CD4-positive, alpha-beta T cell (primary cell): Measurements from ENCODE around the gene TRABD2B. TPM values are rescaled to one million over a fixed set of nuclear protein-coding genes. Genes with fewer than 3 reads are reported as not detected.

Source experiments
- ATAC-seq: fragments of 200-7000 bp; cut with Tn5 transposase; one replicate; pipeline ENCODE4 v1.10.0; 2022; ENCODE audit warnings: mild to moderate bottlenecking; ENCODE audit not compliant: poor library complexity
- CTCF ChIA-PET: fragments of 350-600 bp; sonication (Branson Sonifier 250); formaldehyde crosslinking; loops from one replicate; lab custom pipeline; 2021; ENCODE audit warnings: antibody characterized with exemption, inconsistent platforms; lab: Charles Lee
- POLR2A ChIA-PET: fragments of 350-600 bp; sonication (Branson Sonifier 250); formaldehyde crosslinking; loops from one replicate; lab custom pipeline; 2021; ENCODE audit warnings: antibody characterized with exemption, inconsistent platforms; lab: Charles Lee
- DNase-seq, 14 experiments: peaks; one replicate each; pipeline ENCODE4 v3.0.0-alpha.2; 2013 to 2020; ENCODE audit warnings: mixed read lengths in 2 of 14
- H3K27ac ChIP-seq, 2 donors: one replicate each; pipeline versions ENCODE4 v1.5.1 to v1.7.0; 2013; ENCODE audit warnings: low read length in 2 of 2, low read depth in 1 of 2, mild to moderate bottlenecking in 1 of 2
- H3K27me3 ChIP-seq, 2 experiments: 1 replicate in 1 of 2; 2 replicates in 1 of 2; pipeline versions ENCODE4 v1.6.1 to v1.7.0; 2013; ENCODE audit warnings: low read length in 2 of 2, control low read depth in 1 of 2, mild to moderate bottlenecking in 1 of 2, moderate library complexity in 1 of 2; ENCODE audit not compliant: insufficient read depth in 2 of 2, control insufficient read depth in 1 of 2
- H3K36me3 ChIP-seq: one replicate; pipeline ENCODE4 v1.6.1; 2013; ENCODE audit warnings: low read length, control low read depth; ENCODE audit not compliant: insufficient read depth
- H3K4me1 ChIP-seq: one replicate; pipeline ENCODE4 v1.6.1; 2013; ENCODE audit warnings: low read length, control low read depth; ENCODE audit not compliant: insufficient read depth
- H3K4me3 ChIP-seq: one replicate; pipeline ENCODE4 v1.5.1; 2013; ENCODE audit warnings: mild to moderate bottlenecking, low read length, moderate library complexity
- H3K9me3 ChIP-seq, 2 experiments: 1 replicate in 1 of 2; 2 replicates in 1 of 2; pipeline versions ENCODE4 v1.6.1 to v1.7.0; 2013; ENCODE audit warnings: low read length in 2 of 2, mild to moderate bottlenecking in 2 of 2, control low read depth in 1 of 2, moderate library complexity in 1 of 2; ENCODE audit not compliant: control insufficient read depth in 1 of 2, insufficient read depth in 1 of 2
- H3K27ac Mint-ChIP-seq: one replicate; pipeline ENCODE4 v1.8.0; 2020; ENCODE audit warnings: mixed read lengths
- H3K27me3 Mint-ChIP-seq: one replicate; pipeline ENCODE4 v1.8.0; 2021; ENCODE audit warnings: mixed read lengths
- H3K36me3 Mint-ChIP-seq: one replicate; pipeline ENCODE4 v1.8.0; 2021; ENCODE audit warnings: low read depth, mixed read lengths
- H3K4me1 Mint-ChIP-seq: one replicate; pipeline ENCODE4 v1.8.0; 2021; ENCODE audit warnings: low read depth, mixed read lengths
- H3K4me3 Mint-ChIP-seq: one replicate; pipeline ENCODE4 v1.8.0; 2020; ENCODE audit warnings: mild to moderate bottlenecking, mixed read lengths
- H3K9me3 Mint-ChIP-seq: one replicate; pipeline ENCODE4 v1.8.0; 2020; ENCODE audit warnings: mixed read lengths
- CTCF ChIP-seq: fragments of 200-600 bp; IDR thresholded peaks from one replicate; pipeline ENCODE4 v1.8.0; 2022; ENCODE audit warnings: antibody characterized with exemption, mild to moderate bottlenecking
- intact Hi-C, 2 experiments: fragments of 100-400 bp; cut with DNase I in 1 of 2; cut with micrococcal nuclease in 1 of 2; formaldehyde crosslinking; loops; one replicate each; pipeline versions ENCODE4 v1.15.1 to v1.9.0; 2023 to 2025; cut with DNase I, micrococcal nuclease
- total RNA-seq, 174 experiments: library from RNA in 2 of 174; stranded (reverse) in 2 of 174; gene quantifications; one replicate each; pipeline ENCODE4 v1.2.3 and lab custom pipeline; 2021 to 2026

Gene TRABD2B
- total RNA-seq, 2 experiments from 2014 or later: not detected

DNA sequence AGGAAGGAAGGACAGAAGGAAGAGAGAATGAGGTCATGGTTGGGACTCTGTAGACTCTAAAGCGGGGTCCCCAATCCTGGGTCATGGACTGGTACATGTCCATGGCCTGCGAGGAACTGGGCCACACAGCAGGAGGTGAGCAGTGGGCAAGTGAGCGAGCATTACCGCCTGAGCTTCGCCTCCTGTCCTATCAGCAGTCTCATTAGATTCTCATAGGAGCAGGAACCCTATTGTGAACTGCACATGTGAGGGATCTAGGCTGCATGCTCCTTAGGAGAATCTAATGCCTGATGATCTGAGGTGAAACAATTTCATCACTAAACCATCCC, 128.9 kb downstream of the TRABD2B start:
- H3K4me1 ChIP-seq: no peaks in the 10 kb centered on the region
- no peak overlapping the region for H3K4me3 ChIP-seq
- ChIA-PET CTCF (no interaction called here), POLR2A (no interaction called here)
- H3K9me3 ChIP-seq: no peaks in the 10 kb centered on the region
- no peaks in the 10 kb centered on the region for H3K36me3 Mint-ChIP-seq
- no peak overlapping the region for H3K4me3 Mint-ChIP-seq
- no peak for DNase-seq
- TF ChIP-seq CTCF: no peak
- H3K27me3 ChIP-seq: no peaks in the 10 kb centered on the region
- no peaks in the 10 kb centered on the region for H3K9me3 Mint-ChIP-seq
- H3K27ac ChIP-seq: no peak overlapping the region
- no peaks in the 10 kb centered on the region for H3K4me1 Mint-ChIP-seq
- no peak for ATAC-seq
- no peak overlapping the region for H3K27ac Mint-ChIP-seq
- intact Hi-C loops: no loop called here
- H3K27me3 Mint-ChIP-seq: peaks cover 14% of the 10 kb centered on the region
- H3K36me3 ChIP-seq: no peaks in the 10 kb centered on the region

DNA sequence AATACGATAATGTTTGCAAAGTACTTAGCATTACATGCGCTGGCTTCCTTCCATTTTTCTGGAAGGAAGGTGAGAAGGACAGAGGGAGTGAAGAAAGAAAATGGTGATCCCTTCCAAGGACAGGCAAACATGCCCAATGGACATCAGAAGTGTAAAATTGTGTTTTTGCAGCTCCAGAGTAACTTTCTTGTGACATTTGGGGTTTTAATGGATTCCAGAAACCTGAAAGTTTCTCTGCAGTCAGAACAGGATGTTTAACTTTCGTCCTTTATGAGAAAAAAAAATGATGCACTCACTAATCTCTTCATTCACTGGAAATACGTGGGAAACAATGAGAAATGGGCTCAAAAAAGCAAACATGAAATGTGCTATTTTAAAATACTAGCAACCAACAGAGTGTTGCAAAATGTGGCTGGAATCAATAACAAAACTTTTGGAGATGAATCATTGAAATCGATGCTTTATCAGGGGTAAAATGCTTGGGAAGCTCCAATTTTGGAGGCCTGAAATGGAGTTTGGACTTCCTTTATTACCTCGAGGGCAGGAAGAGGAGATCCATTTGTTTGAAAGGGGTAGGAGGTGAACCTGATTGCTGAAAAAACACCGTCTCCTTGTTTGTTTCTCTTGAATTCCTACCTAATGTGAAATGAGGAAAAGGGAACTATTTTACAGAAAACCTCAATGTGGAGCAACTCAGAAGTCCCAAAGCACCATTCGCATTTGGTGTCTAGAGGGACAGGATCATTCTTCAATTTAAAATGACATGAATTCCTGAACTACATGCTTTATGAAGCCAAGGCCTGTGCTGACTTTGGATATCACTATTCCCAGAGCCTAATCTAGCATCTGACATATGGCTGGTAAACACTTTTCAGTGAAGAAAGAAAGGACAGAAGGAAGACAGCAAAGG, 129.5 kb downstream of the TRABD2B start:
- Mint-ChIP-seq H3K9me3 (no peaks in the 10 kb centered on the region), H3K27ac (no peak overlapping the region), H3K4me3 (no peak overlapping the region), H3K36me3 (no peaks in the 10 kb centered on the region), H3K4me1 (no peaks in the 10 kb centered on the region), H3K27me3 (peaks cover 15% of the 10 kb centered on the region)
- ATAC-seq (no peak), DNase-seq (no peak)
- Histone ChIP-seq H3K9me3 (no peaks in the 10 kb centered on the region), H3K4me1 (no peaks in the 10 kb centered on the region), H3K27ac (no peak overlapping the region), H3K4me3 (no peak overlapping the region), H3K36me3 (no peaks in the 10 kb centered on the region), H3K27me3 (no peaks in the 10 kb centered on the region)
- intact Hi-C loops: no loop called here
- CTCF ChIA-PET: no interaction called here
- TF ChIP-seq CTCF: no peak
- POLR2A ChIA-PET: no interaction called here

- no peaks in the 10 kb centered on the region for H3K9me3 ChIP-seq
- H3K9me3 Mint-ChIP-seq: no peaks in the 10 kb centered on the region
- no peaks in the 10 kb centered on the region for H3K36me3 Mint-ChIP-seq
- H3K4me3 ChIP-seq: no peak overlapping the region
- H3K36me3 ChIP-seq: no peaks in the 10 kb centered on the region
- no peak overlapping the region for H3K27ac ChIP-seq
- no peaks in the 10 kb centered on the region for H3K27me3 ChIP-seq
- H3K27me3 Mint-ChIP-seq: peaks cover 18% of the 10 kb centered on the region
- ATAC-seq (no peak), DNase-seq (no peak)
- no peak overlapping the region for H3K4me3 Mint-ChIP-seq
- ChIA-PET CTCF (no interaction called here), POLR2A (no interaction called here)
- TF ChIP-seq CTCF: no peak
- H3K27ac Mint-ChIP-seq: no peak overlapping the region
- no peaks in the 10 kb centered on the region for H3K4me1 ChIP-seq
- H3K4me1 Mint-ChIP-seq: no peaks in the 10 kb centered on the region
- intact Hi-C loops: no loop called here
Measured at GRCh38 chr1:47866601-47867437, 130.4 kb downstream of the TRABD2B start.
